ENCODE data around the gene ARHGAP26. TPM values are rescaled to one million over a fixed set of nuclear protein-coding genes. Genes with fewer than 3 reads are reported as not detected.

The ARHGAP26 gene
- total RNA-seq, 1 experiment from 2014 or later = 54.3 TPM

DNA sequence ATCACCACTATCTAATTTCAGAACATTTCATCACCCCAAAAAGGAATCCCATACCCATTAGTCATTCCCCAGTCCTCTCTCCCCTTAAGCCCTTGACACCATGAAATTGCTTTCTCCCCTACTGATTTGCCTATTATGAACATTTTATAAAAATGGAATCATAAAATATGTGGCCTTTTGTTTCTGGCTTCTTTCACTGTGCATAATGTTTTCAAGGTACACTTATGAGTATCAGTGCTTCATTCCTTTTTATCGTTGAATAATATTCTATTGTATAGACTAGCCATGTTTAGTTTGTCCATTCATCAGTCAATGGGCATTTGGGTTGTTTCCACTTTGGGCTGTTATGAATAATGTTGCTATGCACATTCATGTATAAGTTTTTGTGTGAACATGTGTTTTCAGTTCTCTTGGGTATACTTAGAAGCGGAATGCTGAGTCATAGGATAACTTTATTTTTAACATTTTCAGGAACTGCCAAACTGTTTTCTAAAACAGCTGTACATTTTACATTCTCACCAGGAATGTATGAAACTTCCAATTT lies 43.9 kb upstream of the ARHGAP26 start:
- DNase-seq (ENCODE audit: unreplicated experiment) = peak; percentile 93
- CTCF ChIA-PET = interaction anchor here (1.0 to 7.8 kb wide), 7 partner anchors 10 to 188 kb away, joined by 3 to 47 read pairs (median 6); no protein-coding TSS in a partner anchor

DNA sequence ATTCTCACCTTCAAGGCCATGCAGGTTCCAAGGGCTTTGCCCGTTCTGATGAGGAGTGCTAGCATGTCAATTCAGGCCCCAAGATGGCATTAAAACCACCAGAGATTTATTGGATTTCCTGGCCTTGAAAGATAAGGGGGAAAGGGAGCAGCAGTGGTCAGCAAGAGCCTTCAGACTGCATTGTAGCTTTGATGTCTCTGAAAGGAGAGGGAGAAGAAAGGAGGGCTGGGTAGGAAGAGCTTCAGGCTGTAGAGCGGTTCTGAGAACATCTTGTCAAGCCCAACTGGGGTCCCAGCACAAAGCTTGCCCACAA lies 42.5 kb upstream of the ARHGAP26 start:
- TF ChIP-seq, protein P1, sequence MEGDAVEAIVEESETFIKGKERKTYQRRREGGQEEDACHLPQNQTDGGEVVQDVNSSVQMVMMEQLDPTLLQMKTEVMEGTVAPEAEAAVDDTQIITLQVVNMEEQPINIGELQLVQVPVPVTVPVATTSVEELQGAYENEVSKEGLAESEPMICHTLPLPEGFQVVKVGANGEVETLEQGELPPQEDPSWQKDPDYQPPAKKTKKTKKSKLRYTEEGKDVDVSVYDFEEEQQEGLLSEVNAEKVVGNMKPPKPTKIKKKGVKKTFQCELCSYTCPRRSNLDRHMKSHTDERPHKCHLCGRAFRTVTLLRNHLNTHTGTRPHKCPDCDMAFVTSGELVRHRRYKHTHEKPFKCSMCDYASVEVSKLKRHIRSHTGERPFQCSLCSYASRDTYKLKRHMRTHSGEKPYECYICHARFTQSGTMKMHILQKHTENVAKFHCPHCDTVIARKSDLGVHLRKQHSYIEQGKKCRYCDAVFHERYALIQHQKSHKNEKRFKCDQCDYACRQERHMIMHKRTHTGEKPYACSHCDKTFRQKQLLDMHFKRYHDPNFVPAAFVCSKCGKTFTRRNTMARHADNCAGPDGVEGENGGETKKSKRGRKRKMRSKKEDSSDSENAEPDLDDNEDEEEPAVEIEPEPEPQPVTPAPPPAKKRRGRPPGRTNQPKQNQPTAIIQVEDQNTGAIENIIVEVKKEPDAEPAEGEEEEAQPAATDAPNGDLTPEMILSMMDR (IDR thresholded peaks at IDR 0.05; ENCODE audit: unreplicated experiment) = no peak
- no TSS peak for BruUV-seq (replicated peaks)
- Mint-ChIP-seq H3K9me3 (ENCODE audit: unreplicated experiment) (no peaks in the 10 kb centered on the region), H3K27me3 (ENCODE audit: insufficient read depth, unreplicated experiment) (no peaks in the 10 kb centered on the region), H3K4me1 (ENCODE audit: insufficient read depth, unreplicated experiment) (peaks cover 27% of the 10 kb centered on the region), H3K4me3 (ENCODE audit: unreplicated experiment) (no peak overlapping the region), H3K36me3 (ENCODE audit: insufficient read depth, unreplicated experiment) (peaks cover 7% of the 10 kb centered on the region), H3K27ac (ENCODE audit: low read depth, unreplicated experiment) (peak overlapping the region; percentile 86)
- intact Hi-C loops (cut with micrococcal nuclease) = loop anchor here (5.0 kb wide), 1 partner anchor 100 kb away; no protein-coding TSS in a partner anchor
- no peak for DNase-seq (ENCODE audit: unreplicated experiment)
- CTCF ChIA-PET = interaction anchor here (0.5 to 7.8 kb wide), 6 partner anchors 11 to 153 kb away, joined by 3 to 47 read pairs (median 6); no protein-coding TSS in a partner anchor
- POLR2A ChIA-PET = interaction anchor here (0.6 to 1.3 kb wide), 4 partner anchors 25 to 153 kb away, joined by 3 to 5 read pairs (median 3); partner anchors contain the start of gene ARHGAP26

More for the DNA sequence above, 43.9 kb upstream of the ARHGAP26 start:
- TF ChIP-seq, protein P1 (IDR thresholded peaks at IDR 0.05; ENCODE audit: unreplicated experiment) = no peak
- intact Hi-C loops (cut with micrococcal nuclease) = loop anchor here (1.0 to 5.0 kb wide), 2 partner anchors 44 to 101 kb away; partner anchors contain the start of gene ARHGAP26
- H3K27ac Mint-ChIP-seq (ENCODE audit: low read depth, unreplicated experiment) = peak overlapping the region; percentile 86
- POLR2A ChIA-PET = interaction anchor here (1.1 to 1.5 kb wide), 3 partner anchors 27 to 148 kb away, joined by 4 to 5 read pairs (median 4); partner anchors contain the start of gene ARHGAP26
- BruUV-seq (replicated peaks) = TSS peak; percentile 97
- peaks cover 28% of the 10 kb centered on the region for H3K4me1 Mint-ChIP-seq (ENCODE audit: insufficient read depth, unreplicated experiment)
- H3K36me3 Mint-ChIP-seq (ENCODE audit: insufficient read depth, unreplicated experiment) = peaks cover 7% of the 10 kb centered on the region
- H3K27me3 Mint-ChIP-seq (ENCODE audit: insufficient read depth, unreplicated experiment) = no peaks in the 10 kb centered on the region
- H3K4me3 Mint-ChIP-seq (ENCODE audit: unreplicated experiment) = no peak overlapping the region
- H3K9me3 Mint-ChIP-seq (ENCODE audit: unreplicated experiment) = no peaks in the 10 kb centered on the region

DNA sequence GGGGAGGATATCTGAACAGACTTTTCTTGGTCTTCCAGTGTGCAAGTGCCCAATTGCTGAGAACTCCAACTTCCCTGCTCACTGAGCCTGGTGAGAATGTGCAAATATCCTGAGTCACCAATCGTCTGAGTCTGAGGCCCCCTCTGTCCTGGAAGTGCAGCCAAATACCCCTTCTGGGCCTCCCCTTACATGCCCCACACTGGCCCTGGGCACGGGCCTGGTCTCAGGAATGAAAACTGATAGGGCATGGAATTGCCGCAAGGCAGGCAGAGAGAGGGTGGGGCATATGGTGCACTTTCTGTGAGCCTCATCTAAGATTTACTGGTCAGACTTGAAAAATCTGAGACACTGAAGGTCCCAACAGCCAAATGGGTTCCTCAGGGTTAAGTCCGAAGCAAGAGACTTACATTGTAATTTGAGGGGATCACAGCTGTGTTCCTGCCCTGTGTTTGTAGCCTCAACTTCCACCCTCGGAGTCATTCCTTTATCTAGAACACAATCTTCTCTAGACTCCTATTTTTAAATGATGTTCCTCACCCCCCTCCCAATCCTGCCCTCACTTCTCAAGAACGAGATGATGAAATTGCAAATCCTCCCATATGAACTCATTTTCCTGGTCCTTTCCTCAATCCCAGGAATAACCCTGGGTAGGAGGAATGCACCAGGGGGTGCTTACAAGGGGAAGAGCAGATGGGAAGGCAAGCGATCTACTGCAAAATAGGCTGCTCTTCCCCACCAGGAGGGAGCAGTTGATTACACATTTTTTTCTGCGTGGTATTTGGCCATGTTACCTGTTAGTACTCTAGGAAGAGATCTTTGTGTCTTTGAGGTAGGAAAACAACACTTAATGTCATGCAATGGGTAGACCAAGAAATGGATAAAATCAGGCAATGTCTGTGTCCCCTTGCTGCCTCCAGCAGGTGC lies 34.6 kb upstream of the ARHGAP26 start:
- no peak overlapping the region for H3K27ac Mint-ChIP-seq (ENCODE audit: low read depth, unreplicated experiment)
- no peak overlapping the region for H3K4me3 Mint-ChIP-seq (ENCODE audit: unreplicated experiment)
- POLR2A ChIA-PET = interaction anchor here (1.3 kb wide), 2 partner anchors 15 to 35 kb away, joined by 3 read pairs; partner anchors contain the start of gene ARHGAP26
- intact Hi-C loops (cut with micrococcal nuclease) = no loop called here
- H3K36me3 Mint-ChIP-seq (ENCODE audit: insufficient read depth, unreplicated experiment) = no peaks in the 10 kb centered on the region
- BruUV-seq (replicated peaks) = no TSS peak
- TF ChIP-seq, protein P1 (IDR thresholded peaks at IDR 0.05; ENCODE audit: unreplicated experiment) = no peak
- H3K9me3 Mint-ChIP-seq (ENCODE audit: unreplicated experiment) = no peaks in the 10 kb centered on the region
- H3K4me1 Mint-ChIP-seq (ENCODE audit: insufficient read depth, unreplicated experiment) = no peaks in the 10 kb centered on the region
- DNase-seq (ENCODE audit: unreplicated experiment) = no peak
- CTCF ChIA-PET = interaction anchor here (0.6 to 2.1 kb wide), 5 partner anchors 13 to 1090 kb away, joined by 3 to 11 read pairs (median 5); no protein-coding TSS in a partner anchor
- no peaks in the 10 kb centered on the region for H3K27me3 Mint-ChIP-seq (ENCODE audit: insufficient read depth, unreplicated experiment)

DNA sequence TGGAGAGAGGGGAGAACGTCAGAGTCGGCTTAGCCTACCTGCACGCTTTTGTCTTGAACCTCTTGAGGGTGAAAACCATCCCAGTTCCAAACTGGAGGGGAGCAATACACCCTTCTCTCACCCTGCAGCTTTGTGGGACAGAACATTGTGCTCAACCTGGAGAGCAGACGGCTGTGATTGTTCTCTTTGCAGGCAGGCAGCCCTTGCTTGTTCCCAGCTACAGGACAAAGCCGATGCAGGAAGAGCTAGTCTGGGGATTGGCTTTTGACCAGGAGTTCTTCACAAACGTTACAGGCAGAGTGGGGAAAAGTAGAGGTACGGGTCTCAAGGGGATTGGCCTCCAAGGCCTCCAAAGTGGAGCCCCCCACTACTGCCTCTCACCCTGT lies 33.9 kb upstream of the ARHGAP26 start:
- Mint-ChIP-seq H3K27ac (ENCODE audit: low read depth, unreplicated experiment) (no peak overlapping the region), H3K9me3 (ENCODE audit: unreplicated experiment) (no peaks in the 10 kb centered on the region), H3K4me3 (ENCODE audit: unreplicated experiment) (no peak overlapping the region), H3K36me3 (ENCODE audit: insufficient read depth, unreplicated experiment) (no peaks in the 10 kb centered on the region), H3K4me1 (ENCODE audit: insufficient read depth, unreplicated experiment) (no peaks in the 10 kb centered on the region), H3K27me3 (ENCODE audit: insufficient read depth, unreplicated experiment) (no peaks in the 10 kb centered on the region)
- no TSS peak for BruUV-seq (replicated peaks)
- DNase-seq (ENCODE audit: unreplicated experiment) = no peak
- TF ChIP-seq, protein P1 (IDR thresholded peaks at IDR 0.05; ENCODE audit: unreplicated experiment) = no peak
- ChIA-PET POLR2A (interaction anchor here (1.3 to 1.4 kb wide), 3 partner anchors 11 to 34 kb away, joined by 3 to 5 read pairs (median 3); partner anchors contain the start of gene ARHGAP26), CTCF (interaction anchor here (0.6 to 2.1 kb wide), 3 partner anchors 12 to 1089 kb away, joined by 3 to 11 read pairs (median 4); no protein-coding TSS in a partner anchor)
- intact Hi-C loops (cut with micrococcal nuclease) = no loop called here

Measured in MCF 10A (cell line).